Glomerular endothelial cell (primary cell): Measurements from ENCODE around the gene ADGRD2. TPM values are rescaled to one million over a fixed set of nuclear protein-coding genes. Genes with fewer than 3 reads are reported as not detected.

Experiments
- total RNA-seq: library from RNA; depleted of rRNA; stranded (reverse); fragments of >200 nt; gene quantifications from 2 replicates; pipeline ENCODE4 v1.2.3, GENCODE V29; 2015

ADGRD2 gene
- total RNA-seq, 1 donor from 2014 or later, result not detected

Other genes starting within 250 kb of the ADGRD2 start
- 53.8 and 71.6 TPM in 2 replicates for gene NEK6, start 192.5 kb upstream of the ADGRD2 start, total RNA-seq
- gene PSMB7, start 35.0 kb upstream of the ADGRD2 start, total RNA-seq, result 264 and 308 TPM in 2 replicates
- not detected in 2 replicates for gene NR5A1, start 56.9 kb downstream of the ADGRD2 start, total RNA-seq